Hepatocyte (in vitro differentiated cells): ENCODE results near the gene PDZK1IP1. TPM values are rescaled to one million over a fixed set of nuclear protein-coding genes. Genes with fewer than 3 reads are reported as not detected.

Experiments
- DNase-seq: peaks from one replicate; pipeline ENCODE4 v3.0.0-alpha.2; 2016; ENCODE audit warnings: low spot score
- H2AFZ ChIP-seq: fragments of 200-600 bp; sonication (generic); 2 replicates; pipeline ENCODE4 v1.6.0; 2016; ENCODE audit warnings: antibody characterized with exemption, mild to moderate bottlenecking
- H3K27ac ChIP-seq: fragments of 200-600 bp; sonication (generic); 2 replicates; pipeline ENCODE4 v1.5.1; 2016; ENCODE audit warnings: mild to moderate bottlenecking
- H3K27me3 ChIP-seq: fragments of 200-600 bp; sonication (generic); 2 replicates; pipeline ENCODE4 v1.6.1; 2016
- H3K36me3 ChIP-seq: fragments of 200-600 bp; sonication (generic); replicated peaks from 2 replicates; pipeline ENCODE4 v1.5.1; 2016; ENCODE audit warnings: low read depth; ENCODE audit not compliant: insufficient read depth
- H3K4me1 ChIP-seq: fragments of 200-600 bp; sonication (generic); 2 replicates; pipeline ENCODE4 v1.5.1; 2016; ENCODE audit warnings: mild to moderate bottlenecking, moderate library complexity; ENCODE audit not compliant: insufficient read depth
- H3K4me2 ChIP-seq: fragments of 200-600 bp; sonication (generic); 2 replicates; pipeline ENCODE4 v1.6.0; 2016
- H3K4me3 ChIP-seq: fragments of 200-600 bp; sonication (generic); 2 replicates; pipeline ENCODE4 v1.5.1; 2016; ENCODE audit warnings: mild to moderate bottlenecking
- H3K79me2 ChIP-seq: fragments of 200-600 bp; sonication (generic); 2 replicates; pipeline ENCODE4 v1.6.0; 2017; ENCODE audit warnings: mild to moderate bottlenecking
- H3K9me2 ChIP-seq: fragments of 200-600 bp; sonication (generic); replicated peaks from 2 replicates; pipeline ENCODE4 v1.6.0; 2017; ENCODE audit warnings: mild to moderate bottlenecking; ENCODE audit not compliant: insufficient read depth
- H3K9me3 ChIP-seq: fragments of 200-600 bp; sonication (generic); 2 replicates; pipeline ENCODE4 v1.5.1; 2016; ENCODE audit warnings: low read depth, mild to moderate bottlenecking
- H4K20me1 ChIP-seq: fragments of 200-600 bp; sonication (generic); 2 replicates; pipeline ENCODE4 v1.6.0; 2016; ENCODE audit warnings: mild to moderate bottlenecking; ENCODE audit not compliant: insufficient read depth, poor library complexity, severe bottlenecking
- EZH2 ChIP-seq: fragments of 200-600 bp; sonication (generic); IDR thresholded peaks from 2 replicates; pipeline ENCODE4 v1.6.1; 2016; ENCODE audit warnings: antibody characterized with exemption, mild to moderate bottlenecking, borderline replicate concordance
- EZH2phosphoT487 ChIP-seq: fragments of 200-600 bp; sonication (generic); IDR thresholded peaks from one replicate; pipeline ENCODE4 v1.6.1; 2018; ENCODE audit warnings: antibody characterized with exemption, mild to moderate bottlenecking, low read depth, moderate library complexity; ENCODE audit not compliant: unreplicated experiment, severe bottlenecking
- WGBS: methylation state at CpG from one replicate; pipeline ENCODE4 v1.1.6; 2016; ENCODE audit warnings: low lambda C conversion rate; ENCODE audit errors: missing lambda C conversion rate; 5-methylcytosine and 5-hydroxymethylcytosine counted together
- polyA plus RNA-seq: library from polyadenylated mRNA; unstranded; fragments of >200 nt; fragmentation: Nextera tagmentation; extraction: Ambion mirVana; gene quantifications from 2 replicates; pipeline ENCODE4 v1.2.1, GENCODE V29; 2016
- total RNA-seq: library from RNA; depleted of rRNA; stranded (reverse); fragments of >200 nt; gene quantifications from 2 replicates; pipeline ENCODE4 v1.2.3, GENCODE V29; 2014
- TF ChIP-seq, protein P1 (sequence below): fragments of 200-600 bp; sonication (generic); IDR thresholded peaks from 2 replicates; pipeline ENCODE4 v1.5.1; 2016; ENCODE audit warnings: antibody characterized with exemption, mild to moderate bottlenecking; ENCODE audit not compliant: poor library complexity

The PDZK1IP1 gene
- total and polyA plus RNA-seq, 2 experiments from 2014 or later = 0.37 to 0.71 TPM

DNA sequence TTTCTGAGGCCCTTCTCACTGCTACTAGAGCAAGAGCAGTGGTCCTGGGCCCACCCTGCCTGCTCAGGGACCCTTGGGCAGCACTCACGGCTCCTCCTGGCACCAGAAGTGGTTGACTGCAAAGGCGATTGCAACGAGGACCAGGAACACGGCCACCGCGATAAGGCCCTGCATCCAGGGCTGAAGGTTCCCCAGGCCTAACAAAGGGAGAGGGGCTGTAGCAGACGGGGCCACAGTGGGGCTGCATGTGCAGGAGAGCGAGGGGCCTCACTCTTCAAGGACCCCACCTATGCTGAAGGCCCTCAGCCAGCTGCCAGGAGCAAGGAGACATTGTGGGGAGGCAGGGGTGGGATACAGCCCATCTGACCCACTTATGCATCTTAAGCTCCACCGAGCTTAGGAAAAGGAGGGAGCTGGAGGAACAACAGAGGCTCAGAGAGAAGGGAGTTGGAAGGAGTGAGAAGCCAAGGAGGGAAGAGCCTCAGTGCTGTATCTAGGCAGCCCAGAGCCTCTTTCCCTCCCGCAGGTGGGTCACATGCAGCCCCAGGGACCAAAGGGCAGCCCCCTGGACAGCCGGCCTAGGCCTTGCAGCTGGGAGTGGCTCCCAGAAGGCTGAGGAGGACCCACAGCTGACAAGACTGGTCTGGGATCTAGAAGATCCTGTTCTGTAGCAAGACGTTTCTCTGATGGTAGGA, 2.5 kb downstream of the PDZK1IP1 start:
- DNase-seq = peak; percentile 47
- 82% methylated on average over 12 of the region's 12 CpGs for WGBS
- Histone ChIP-seq H3K4me1 (peaks cover 19% of the 10 kb centered on the region), H3K9me2 (no peaks in the 10 kb centered on the region), H3K27ac (peak overlapping the region; percentile 55), H3K4me2 (no peak overlapping the region), H3K4me3 (no peak overlapping the region), H2AFZ (no peak overlapping the region), H3K79me2 (no peaks in the 10 kb centered on the region), H3K36me3 (no peaks in the 10 kb centered on the region), H3K27me3 (no peaks in the 10 kb centered on the region), H4K20me1 (no peaks in the 10 kb centered on the region), H3K9me3 (no peaks in the 10 kb centered on the region)
- TF ChIP-seq, protein P1, sequence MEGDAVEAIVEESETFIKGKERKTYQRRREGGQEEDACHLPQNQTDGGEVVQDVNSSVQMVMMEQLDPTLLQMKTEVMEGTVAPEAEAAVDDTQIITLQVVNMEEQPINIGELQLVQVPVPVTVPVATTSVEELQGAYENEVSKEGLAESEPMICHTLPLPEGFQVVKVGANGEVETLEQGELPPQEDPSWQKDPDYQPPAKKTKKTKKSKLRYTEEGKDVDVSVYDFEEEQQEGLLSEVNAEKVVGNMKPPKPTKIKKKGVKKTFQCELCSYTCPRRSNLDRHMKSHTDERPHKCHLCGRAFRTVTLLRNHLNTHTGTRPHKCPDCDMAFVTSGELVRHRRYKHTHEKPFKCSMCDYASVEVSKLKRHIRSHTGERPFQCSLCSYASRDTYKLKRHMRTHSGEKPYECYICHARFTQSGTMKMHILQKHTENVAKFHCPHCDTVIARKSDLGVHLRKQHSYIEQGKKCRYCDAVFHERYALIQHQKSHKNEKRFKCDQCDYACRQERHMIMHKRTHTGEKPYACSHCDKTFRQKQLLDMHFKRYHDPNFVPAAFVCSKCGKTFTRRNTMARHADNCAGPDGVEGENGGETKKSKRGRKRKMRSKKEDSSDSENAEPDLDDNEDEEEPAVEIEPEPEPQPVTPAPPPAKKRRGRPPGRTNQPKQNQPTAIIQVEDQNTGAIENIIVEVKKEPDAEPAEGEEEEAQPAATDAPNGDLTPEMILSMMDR = no peak
- TF ChIP-seq EZH2phosphoT487 (no peak), EZH2 (no peak)

DNA sequence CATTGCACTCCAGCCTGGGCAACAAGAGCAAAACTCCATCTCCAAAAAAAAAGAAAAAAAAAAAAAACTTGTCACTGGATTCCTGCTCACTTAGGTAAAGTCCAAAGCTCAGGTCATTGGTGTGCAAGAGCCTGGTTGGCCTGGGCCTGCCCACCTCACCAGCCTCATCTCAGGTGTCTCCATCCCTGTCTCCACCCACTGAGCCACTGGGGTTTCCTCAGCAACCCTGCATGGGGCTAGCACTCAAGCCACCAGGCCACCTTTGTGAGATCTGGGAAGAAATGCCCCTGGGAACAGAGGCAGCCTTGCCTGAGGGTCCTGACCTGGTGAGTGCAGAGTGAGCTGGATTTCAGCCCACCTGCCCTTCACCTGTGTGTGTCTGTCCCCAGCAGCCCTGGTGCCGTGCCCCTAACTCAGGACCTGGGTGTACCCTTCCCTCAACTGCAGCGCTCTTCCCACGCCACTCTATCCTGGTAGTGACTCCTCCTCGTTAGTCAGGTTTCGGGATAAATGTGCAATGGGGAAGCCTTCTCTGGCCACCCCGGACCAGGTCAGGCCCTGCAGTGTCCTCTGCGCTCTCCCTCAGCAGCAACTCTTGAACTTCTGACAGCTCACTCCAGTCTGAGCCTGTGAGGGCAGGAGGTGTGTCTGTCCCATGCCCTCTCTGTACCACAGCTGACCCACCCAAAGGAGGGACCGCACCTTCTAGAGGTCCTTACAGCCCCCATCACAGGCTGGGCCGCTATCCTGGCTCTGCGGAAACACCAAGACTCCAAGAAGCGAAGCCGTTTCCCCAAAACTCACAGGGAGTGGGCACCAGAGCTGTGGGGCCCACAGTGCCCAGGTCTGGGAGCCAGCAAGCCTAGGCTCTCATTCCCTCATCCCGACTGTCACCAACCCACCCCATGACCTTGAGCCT, 3.3 kb downstream of the PDZK1IP1 start:
- peaks cover 11% of the 10 kb centered on the region for H3K4me1 ChIP-seq
- no peak overlapping the region for H2AFZ ChIP-seq
- H3K4me2 ChIP-seq = no peak overlapping the region
- no peaks in the 10 kb centered on the region for H3K27me3 ChIP-seq
- 91% methylated on average over 13 of the region's 13 CpGs for WGBS
- no peak overlapping the region for H3K27ac ChIP-seq
- DNase-seq = peak; percentile 45
- no peaks in the 10 kb centered on the region for H3K36me3 ChIP-seq
- H3K9me3 ChIP-seq = no peaks in the 10 kb centered on the region
- TF ChIP-seq EZH2phosphoT487 (no peak), EZH2 (no peak)
- TF ChIP-seq, protein P1 = no peak
- H3K4me3 ChIP-seq = no peak overlapping the region
- no peaks in the 10 kb centered on the region for H3K9me2 ChIP-seq
- H3K79me2 ChIP-seq = no peaks in the 10 kb centered on the region
- no peaks in the 10 kb centered on the region for H4K20me1 ChIP-seq

DNA sequence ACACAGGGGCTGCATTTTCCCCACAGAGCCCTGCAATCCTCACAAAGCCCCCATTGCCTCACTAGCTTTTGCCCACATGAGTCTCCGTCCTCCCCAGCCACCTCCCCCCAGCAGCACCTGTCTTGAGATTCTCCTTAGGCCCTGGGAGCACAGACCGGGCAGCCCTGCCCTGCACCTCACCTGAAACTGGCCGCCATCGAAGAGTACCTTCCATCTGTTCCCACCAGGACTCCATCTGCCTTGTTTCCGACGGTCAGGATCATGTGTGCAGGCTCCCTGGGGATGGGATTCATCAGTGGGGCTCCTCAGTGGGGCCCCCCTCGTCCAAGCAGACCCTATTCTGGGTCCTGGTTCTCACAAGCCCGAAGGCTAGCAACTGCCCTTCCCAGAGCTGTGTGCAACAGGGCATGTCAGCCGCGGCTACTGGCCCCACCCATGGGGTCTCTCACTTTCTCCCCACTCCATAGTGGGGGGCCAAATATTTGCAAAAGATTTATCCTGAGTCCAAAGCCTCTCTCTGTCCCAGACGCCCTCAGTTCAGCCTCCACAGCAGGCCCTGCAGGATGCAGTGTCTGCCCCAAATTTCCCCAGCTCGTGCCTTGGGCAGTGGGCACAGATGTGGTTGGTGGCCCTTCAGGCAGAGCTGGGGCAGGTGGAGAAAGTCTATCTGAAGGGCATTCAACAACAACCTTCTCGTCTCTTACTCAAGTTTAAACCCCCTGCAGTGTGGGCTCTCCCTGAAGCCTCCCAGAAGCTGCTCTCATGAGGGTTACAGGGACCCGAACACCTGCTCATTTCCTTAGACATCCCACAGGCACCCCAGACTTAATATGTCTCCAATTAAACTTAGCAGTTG, 4.8 kb downstream of the PDZK1IP1 start:
- Histone ChIP-seq H2AFZ (no peak overlapping the region), H3K4me2 (no peak overlapping the region), H3K27me3 (no peaks in the 10 kb centered on the region), H3K36me3 (no peaks in the 10 kb centered on the region), H3K4me3 (no peak overlapping the region), H4K20me1 (no peaks in the 10 kb centered on the region), H3K4me1 (peaks cover 5% of the 10 kb centered on the region), H3K79me2 (no peaks in the 10 kb centered on the region), H3K27ac (no peak overlapping the region), H3K9me2 (no peaks in the 10 kb centered on the region), H3K9me3 (no peaks in the 10 kb centered on the region)
- no peak for DNase-seq
- TF ChIP-seq EZH2 = no peak
- no peak for TF ChIP-seq EZH2phosphoT487
- WGBS = 90% methylated on average over 14 of the region's 14 CpGs
